ENCODE data around the gene NUAK1. TPM values are rescaled to one million over a fixed set of nuclear protein-coding genes. Genes with fewer than 3 reads are reported as not detected.
"Not testable (repeated sequence)": the region's sequence is repeated elsewhere in the genome, so short reads cannot be mapped to it uniquely, and the experiment has no call there.

NUAK1 gene
- total and polyA plus RNA-seq, 2 donors (not counting 1 experiment from before 2014, with no cell fraction given): 5.1 to 20.7 TPM

DNA sequence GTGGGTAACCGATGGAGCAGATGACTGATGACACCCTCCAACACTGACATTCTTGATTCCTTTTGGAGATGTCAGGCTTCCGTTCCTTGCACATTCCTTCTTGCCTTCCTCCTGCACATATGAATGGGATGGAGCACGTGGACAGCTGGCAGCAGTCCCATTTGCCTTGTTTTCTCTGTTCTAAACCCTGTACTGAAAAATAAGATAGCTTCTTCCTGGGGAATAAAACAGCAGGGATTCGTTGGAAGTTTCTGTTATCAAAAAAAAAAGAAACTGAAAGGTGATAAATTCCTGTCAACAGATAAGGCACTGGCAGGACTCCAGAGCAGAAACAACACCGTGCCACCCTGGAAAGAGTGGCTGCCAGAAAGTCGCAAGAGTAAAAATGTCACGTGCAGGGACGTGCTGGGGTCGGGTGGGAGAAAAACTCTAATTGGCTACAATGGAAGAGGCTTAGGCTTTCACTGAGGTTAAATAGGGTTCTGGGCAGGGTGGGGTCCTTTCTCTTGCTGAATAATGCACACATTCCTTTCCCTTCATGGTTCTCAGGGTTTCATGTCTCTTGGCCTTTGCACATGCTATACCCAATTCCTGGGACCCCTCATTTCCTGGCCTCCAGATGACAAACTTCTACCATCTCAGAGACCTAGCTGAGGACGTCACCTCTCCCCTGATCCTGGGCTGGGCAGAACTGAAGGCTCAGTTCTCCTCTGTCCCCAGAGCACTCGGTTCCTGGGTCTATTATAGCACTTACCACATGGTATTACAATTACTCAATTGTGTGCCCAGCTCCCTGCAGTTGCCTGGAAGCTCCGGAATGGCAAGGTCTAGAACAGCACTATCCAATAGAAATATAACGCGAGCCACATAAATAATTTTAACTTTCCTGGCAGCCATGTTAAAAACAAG, 7.0 kb upstream of the NUAK1 start:
- no peak overlapping the region for H3K4me2 ChIP-seq (ENCODE audit: extremely low read depth, insufficient read depth, low read length)
- H2AFZ ChIP-seq (ENCODE audit: low read length): no peak overlapping the region

DNA sequence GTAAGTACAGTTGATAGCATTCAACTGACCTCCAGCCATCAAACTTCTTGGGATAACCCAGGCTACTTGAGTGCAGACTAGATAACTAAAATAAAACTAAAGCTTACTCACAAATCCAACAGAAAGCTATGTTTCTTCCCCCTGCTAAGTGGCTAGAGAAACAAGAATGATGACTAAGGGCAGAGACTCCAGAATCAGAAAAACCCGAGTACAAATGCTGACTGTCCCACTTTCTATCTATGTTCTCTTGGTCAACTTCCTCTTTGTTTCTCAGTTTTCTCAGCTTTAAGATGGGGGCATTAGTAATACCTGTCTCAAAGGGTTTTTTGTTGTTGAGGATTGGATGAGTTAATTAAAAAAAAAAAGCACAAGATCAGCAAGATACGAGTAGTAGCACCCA, 6.1 kb upstream of the NUAK1 start:
- TF ChIP-seq, protein P1, sequence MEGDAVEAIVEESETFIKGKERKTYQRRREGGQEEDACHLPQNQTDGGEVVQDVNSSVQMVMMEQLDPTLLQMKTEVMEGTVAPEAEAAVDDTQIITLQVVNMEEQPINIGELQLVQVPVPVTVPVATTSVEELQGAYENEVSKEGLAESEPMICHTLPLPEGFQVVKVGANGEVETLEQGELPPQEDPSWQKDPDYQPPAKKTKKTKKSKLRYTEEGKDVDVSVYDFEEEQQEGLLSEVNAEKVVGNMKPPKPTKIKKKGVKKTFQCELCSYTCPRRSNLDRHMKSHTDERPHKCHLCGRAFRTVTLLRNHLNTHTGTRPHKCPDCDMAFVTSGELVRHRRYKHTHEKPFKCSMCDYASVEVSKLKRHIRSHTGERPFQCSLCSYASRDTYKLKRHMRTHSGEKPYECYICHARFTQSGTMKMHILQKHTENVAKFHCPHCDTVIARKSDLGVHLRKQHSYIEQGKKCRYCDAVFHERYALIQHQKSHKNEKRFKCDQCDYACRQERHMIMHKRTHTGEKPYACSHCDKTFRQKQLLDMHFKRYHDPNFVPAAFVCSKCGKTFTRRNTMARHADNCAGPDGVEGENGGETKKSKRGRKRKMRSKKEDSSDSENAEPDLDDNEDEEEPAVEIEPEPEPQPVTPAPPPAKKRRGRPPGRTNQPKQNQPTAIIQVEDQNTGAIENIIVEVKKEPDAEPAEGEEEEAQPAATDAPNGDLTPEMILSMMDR (conservative IDR thresholded peaks at IDR 0.05 in 1 of 2, IDR thresholded peaks at IDR 0.05 in 1 of 2; ENCODE audit: low read depth in 1 of 2, low read length in 2 of 2): no peak
- no peak for TF ChIP-seq EZH2 (IDR thresholded peaks at IDR 0.05; ENCODE audit: low read length, missing control alignments)
- Histone ChIP-seq H3K4me2 (ENCODE audit: extremely low read depth, insufficient read depth, low read length) (no peak overlapping the region), H3K4me1 (ENCODE audit: control insufficient read depth, extremely low read depth, insufficient read depth, low read length) (peaks cover 2% of the 10 kb centered on the region), H3K36me3 (ENCODE audit: control insufficient read depth, insufficient read depth, low read length) (no peaks in the 10 kb centered on the region), H3K27me3 (ENCODE audit: control insufficient read depth, insufficient read depth, low read length) (no peaks in the 10 kb centered on the region), H4K20me1 (ENCODE audit: control insufficient read depth, extremely low read depth, insufficient read depth, low read length) (no peaks in the 10 kb centered on the region), H3K4me3 (replicated peaks in 1 of 4; ENCODE audit: control extremely low read depth in 1 of 4, insufficient read depth in 1 of 4, low read depth in 3 of 4, low read length in 4 of 4) (no peak overlapping the region), H3K9ac (ENCODE audit: insufficient read depth, low read length) (no peak overlapping the region), H2AFZ (ENCODE audit: low read length) (no peak overlapping the region), H3K79me2 (ENCODE audit: control insufficient read depth, insufficient read depth, low read length) (peaks cover 5% of the 10 kb centered on the region), H3K9me3 (ENCODE audit: control insufficient read depth, insufficient read depth, low read depth, low read length) (no peaks in the 10 kb centered on the region), H3K27ac (ENCODE audit: insufficient read depth, low read length) (no peak overlapping the region)
- DNase-seq (ENCODE audit: low read depth in 2 of 2): peak in 1 of 2 donors; percentile 58

More for the DNA sequence above, 7.0 kb upstream of the NUAK1 start:
- Histone ChIP-seq H3K4me1 (ENCODE audit: control insufficient read depth, extremely low read depth, insufficient read depth, low read length) (no peaks in the 10 kb centered on the region), H3K9me3 (ENCODE audit: control insufficient read depth, insufficient read depth, low read depth, low read length) (no peaks in the 10 kb centered on the region), H3K36me3 (ENCODE audit: control insufficient read depth, insufficient read depth, low read length) (no peaks in the 10 kb centered on the region), H3K27ac (ENCODE audit: insufficient read depth, low read length) (no peak overlapping the region), H3K9ac (ENCODE audit: insufficient read depth, low read length) (no peak overlapping the region), H3K4me3 (replicated peaks in 1 of 4; ENCODE audit: control extremely low read depth in 1 of 4, insufficient read depth in 1 of 4, low read depth in 3 of 4, low read length in 4 of 4) (no peak overlapping the region), H3K27me3 (ENCODE audit: control insufficient read depth, insufficient read depth, low read length) (no peaks in the 10 kb centered on the region), H3K79me2 (ENCODE audit: control insufficient read depth, insufficient read depth, low read length) (no peaks in the 10 kb centered on the region), H4K20me1 (ENCODE audit: control insufficient read depth, extremely low read depth, insufficient read depth, low read length) (no peaks in the 10 kb centered on the region)
- no peak for DNase-seq (ENCODE audit: low read depth in 2 of 2)
- TF ChIP-seq EZH2 (IDR thresholded peaks at IDR 0.05; ENCODE audit: low read length, missing control alignments): no peak
- TF ChIP-seq, protein P1 (conservative IDR thresholded peaks at IDR 0.05 in 1 of 2, IDR thresholded peaks at IDR 0.05 in 1 of 2; ENCODE audit: low read depth in 1 of 2, low read length in 2 of 2): no peak

DNA sequence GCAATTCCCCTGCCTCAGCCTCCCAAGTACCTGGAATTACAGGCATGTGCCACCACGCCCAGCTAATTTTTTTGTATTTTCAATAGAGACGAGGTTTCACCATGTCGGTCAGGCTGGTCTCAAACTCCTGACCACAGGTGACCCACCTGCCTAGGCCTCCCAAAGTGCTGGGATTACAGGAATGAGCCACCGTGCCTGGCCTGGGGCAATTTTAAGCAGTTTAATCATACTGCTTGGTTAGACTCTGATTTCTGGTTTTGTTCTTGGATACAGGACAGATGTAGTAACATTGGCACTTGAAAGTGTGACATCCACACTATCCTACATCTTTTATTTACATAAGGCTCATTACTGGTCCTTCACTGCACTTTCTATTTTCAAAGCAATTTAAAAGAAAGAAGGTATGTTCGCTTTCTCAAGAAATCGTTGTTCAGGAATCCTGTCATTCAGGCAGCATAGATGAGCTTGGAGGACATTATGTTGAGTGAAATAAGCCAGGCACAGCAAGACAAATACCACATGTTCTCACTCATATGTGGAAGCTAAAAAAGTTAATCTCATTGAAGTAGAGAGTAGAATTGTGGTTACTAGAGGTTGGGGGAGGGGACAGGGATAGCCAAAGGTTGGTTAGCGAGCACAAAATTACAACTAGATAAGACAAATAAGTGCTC, 4.0 kb upstream of the NUAK1 start:
- no peak for DNase-seq (ENCODE audit: low read depth in 2 of 2)
- no peaks in the 10 kb centered on the region for H3K36me3 ChIP-seq (ENCODE audit: control insufficient read depth, insufficient read depth, low read length)
- no peaks in the 10 kb centered on the region for H3K9me3 ChIP-seq (ENCODE audit: control insufficient read depth, insufficient read depth, low read depth, low read length)
- H2AFZ ChIP-seq (ENCODE audit: low read length): no peak overlapping the region
- no peak overlapping the region for H3K27ac ChIP-seq (ENCODE audit: insufficient read depth, low read length)
- peaks cover 5% of the 10 kb centered on the region for H3K79me2 ChIP-seq (ENCODE audit: control insufficient read depth, insufficient read depth, low read length)
- H3K27me3 ChIP-seq (ENCODE audit: control insufficient read depth, insufficient read depth, low read length): no peaks in the 10 kb centered on the region
- peaks cover 4% of the 10 kb centered on the region for H3K4me1 ChIP-seq (ENCODE audit: control insufficient read depth, extremely low read depth, insufficient read depth, low read length)
- H3K9ac ChIP-seq (ENCODE audit: insufficient read depth, low read length): no peak overlapping the region
- H3K4me2 ChIP-seq (ENCODE audit: extremely low read depth, insufficient read depth, low read length): no peak overlapping the region
- no peak overlapping the region for H3K4me3 ChIP-seq (replicated peaks in 1 of 4; ENCODE audit: control extremely low read depth in 1 of 4, insufficient read depth in 1 of 4, low read depth in 3 of 4, low read length in 4 of 4)
- no peak for TF ChIP-seq EZH2 (IDR thresholded peaks at IDR 0.05; ENCODE audit: low read length, missing control alignments)
- TF ChIP-seq, protein P1 (conservative IDR thresholded peaks at IDR 0.05 in 1 of 2, IDR thresholded peaks at IDR 0.05 in 1 of 2; ENCODE audit: low read depth in 1 of 2, low read length in 2 of 2): no peak
- no peaks in the 10 kb centered on the region for H4K20me1 ChIP-seq (ENCODE audit: control insufficient read depth, extremely low read depth, insufficient read depth, low read length)

DNA sequence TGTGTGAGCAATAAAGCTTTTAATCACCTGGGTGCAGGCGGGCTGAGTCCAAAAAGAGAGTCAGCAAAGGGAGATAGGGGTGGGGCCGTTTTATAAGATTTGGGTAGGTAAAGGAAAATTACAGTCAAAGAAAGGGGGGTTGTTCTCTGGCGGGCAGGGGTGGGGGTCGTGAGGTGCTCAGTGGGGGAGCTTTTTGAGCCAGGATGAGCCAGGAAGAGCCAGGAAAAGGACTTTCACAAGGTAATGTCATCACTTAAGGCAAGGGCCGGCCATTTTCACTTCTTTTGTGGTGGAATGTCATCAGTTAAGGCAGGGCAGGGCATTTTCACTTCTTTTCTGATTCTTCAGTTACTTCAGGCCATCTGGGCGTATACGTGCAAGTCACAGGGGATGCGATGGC, 3.2 kb upstream of the NUAK1 start:
- not testable (repeated sequence) for H3K79me2 ChIP-seq (ENCODE audit: control insufficient read depth, insufficient read depth, low read length); H3K4me1 ChIP-seq (ENCODE audit: control insufficient read depth, extremely low read depth, insufficient read depth, low read length); H4K20me1 ChIP-seq (ENCODE audit: control insufficient read depth, extremely low read depth, insufficient read depth, low read length); DNase-seq (ENCODE audit: low read depth in 2 of 2); H3K36me3 ChIP-seq (ENCODE audit: control insufficient read depth, insufficient read depth, low read length); H3K9ac ChIP-seq (ENCODE audit: insufficient read depth, low read length); H3K27ac ChIP-seq (ENCODE audit: insufficient read depth, low read length); H2AFZ ChIP-seq (ENCODE audit: low read length); H3K9me3 ChIP-seq (ENCODE audit: control insufficient read depth, insufficient read depth, low read depth, low read length); H3K4me3 ChIP-seq (replicated peaks in 1 of 4; ENCODE audit: control extremely low read depth in 1 of 4, insufficient read depth in 1 of 4, low read depth in 3 of 4, low read length in 4 of 4); H3K27me3 ChIP-seq (ENCODE audit: control insufficient read depth, insufficient read depth, low read length); H3K4me2 ChIP-seq (ENCODE audit: extremely low read depth, insufficient read depth, low read length)
